Retinal pigment epithelial cell (primary cell): Measurements from ENCODE around the gene WDR38.

Experiments
- DNase-seq: peaks from one replicate; pipeline ENCODE4 v3.0.0-alpha.2; 2010; ENCODE audit warnings: low read depth
- H3K4me3 ChIP-seq: 2 replicates; pipeline ENCODE4 v1.5.1; 2011; ENCODE audit warnings: mild to moderate bottlenecking, low read length, control low read depth, moderate library complexity
- TF ChIP-seq, protein P1 (sequence below): conservative IDR thresholded peaks from 2 replicates; pipeline ENCODE4 v1.5.1; 2011; ENCODE audit warnings: low read depth, low read length, control low read depth, inconsistent platforms

Gene WDR38

DNA sequence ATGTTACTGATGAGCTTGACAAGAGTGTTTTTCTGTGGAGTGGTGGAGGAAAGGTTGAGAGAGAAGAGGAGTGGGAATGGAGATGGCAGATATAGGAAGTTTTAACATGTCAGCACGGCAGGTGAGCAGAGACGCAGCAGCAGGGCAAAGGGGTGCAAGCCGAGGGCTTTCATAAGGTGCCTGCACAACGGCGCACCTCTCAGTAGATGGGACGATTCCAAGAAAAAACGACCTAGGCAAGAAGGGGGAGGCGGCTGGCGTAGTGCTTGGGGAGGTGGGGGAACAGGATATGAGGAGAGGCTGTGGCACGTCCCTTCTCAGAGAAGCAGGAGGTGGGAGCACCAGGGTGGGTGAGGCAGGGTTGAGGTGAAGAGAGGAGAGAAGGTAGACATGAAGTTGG lies 33.2 kb downstream of the WDR38 start:
- TF ChIP-seq, protein P1, sequence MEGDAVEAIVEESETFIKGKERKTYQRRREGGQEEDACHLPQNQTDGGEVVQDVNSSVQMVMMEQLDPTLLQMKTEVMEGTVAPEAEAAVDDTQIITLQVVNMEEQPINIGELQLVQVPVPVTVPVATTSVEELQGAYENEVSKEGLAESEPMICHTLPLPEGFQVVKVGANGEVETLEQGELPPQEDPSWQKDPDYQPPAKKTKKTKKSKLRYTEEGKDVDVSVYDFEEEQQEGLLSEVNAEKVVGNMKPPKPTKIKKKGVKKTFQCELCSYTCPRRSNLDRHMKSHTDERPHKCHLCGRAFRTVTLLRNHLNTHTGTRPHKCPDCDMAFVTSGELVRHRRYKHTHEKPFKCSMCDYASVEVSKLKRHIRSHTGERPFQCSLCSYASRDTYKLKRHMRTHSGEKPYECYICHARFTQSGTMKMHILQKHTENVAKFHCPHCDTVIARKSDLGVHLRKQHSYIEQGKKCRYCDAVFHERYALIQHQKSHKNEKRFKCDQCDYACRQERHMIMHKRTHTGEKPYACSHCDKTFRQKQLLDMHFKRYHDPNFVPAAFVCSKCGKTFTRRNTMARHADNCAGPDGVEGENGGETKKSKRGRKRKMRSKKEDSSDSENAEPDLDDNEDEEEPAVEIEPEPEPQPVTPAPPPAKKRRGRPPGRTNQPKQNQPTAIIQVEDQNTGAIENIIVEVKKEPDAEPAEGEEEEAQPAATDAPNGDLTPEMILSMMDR, result no peak
- H3K4me3 ChIP-seq, result no peak overlapping the region
- DNase-seq, result no peak

DNA sequence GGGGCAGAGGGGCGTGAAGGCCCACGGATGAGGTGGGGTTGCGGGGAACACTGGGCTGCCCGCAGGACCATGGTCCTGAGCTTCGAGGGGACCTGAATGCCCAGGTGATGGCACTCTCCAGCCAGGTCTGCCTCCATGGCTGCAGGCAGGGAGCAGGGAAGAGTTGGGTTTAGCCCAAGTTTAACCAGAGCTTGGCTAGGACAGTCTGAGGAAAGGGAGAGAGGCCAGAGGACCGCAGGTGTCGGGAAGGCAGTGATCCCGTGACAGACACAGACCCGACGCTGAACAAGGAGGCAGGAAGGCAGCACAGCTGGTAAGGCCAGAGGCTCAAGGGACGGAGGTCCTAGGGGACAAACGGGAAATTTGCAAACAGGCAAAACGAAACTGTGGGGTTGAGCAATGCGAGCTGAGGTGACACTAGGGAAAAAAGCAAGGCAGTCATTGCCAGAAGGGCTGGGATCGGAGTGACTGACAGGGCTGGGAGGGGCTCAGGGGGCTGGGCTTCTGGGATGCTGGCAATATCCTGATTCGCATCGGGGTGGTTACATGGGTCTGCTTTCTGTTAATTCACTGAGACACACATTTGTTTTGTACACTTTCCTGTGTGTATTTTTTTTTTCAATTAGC lies 33.7 kb downstream of the WDR38 start:
- no peak for DNase-seq
- no peak overlapping the region for H3K4me3 ChIP-seq
- TF ChIP-seq, protein P1, result no peak

DNA sequence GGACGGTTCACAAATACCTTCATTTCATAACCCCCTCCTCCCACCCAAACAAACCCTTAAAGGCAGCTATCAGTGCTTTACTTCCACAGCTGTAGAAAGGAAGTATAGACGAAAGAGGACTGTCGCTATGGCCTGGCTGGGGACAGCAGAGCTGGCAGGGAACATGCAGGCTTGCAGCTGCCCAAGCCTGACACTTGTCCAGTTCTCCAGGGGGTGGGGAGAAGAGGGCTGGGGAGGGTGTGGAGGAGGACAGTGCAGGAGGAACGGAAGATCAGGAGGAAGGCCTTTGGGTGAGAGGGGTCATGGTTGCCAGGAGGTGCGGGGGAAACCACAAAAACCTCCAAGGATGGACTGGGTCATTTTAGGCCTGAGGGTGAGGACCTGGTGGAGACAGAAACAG lies 34.6 kb downstream of the WDR38 start:
- TF ChIP-seq, protein P1, result no peak
- DNase-seq, result no peak
- H3K4me3 ChIP-seq, result no peak overlapping the region

DNA sequence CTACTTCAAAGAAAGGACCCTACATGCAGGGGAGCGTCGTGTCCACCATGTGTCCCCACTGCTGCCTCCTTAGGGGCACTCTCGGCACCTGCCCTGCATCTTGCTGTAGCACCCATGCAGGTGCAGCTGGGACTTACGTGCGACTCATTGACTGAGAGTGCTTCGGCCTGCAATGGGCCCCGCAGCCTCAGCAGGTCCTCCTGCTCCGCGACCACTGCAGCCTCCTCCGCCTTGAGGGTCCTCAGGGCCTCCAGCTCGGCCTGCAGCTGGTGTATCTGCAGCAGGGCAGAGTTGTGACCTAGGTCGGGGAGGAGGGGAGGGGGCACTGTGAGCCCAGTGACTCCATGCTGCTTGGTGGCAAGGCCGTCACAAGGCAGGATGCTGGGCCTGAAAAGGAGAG lies 35.7 kb downstream of the WDR38 start:
- no peak overlapping the region for H3K4me3 ChIP-seq
- TF ChIP-seq, protein P1, result no peak
- no peak for DNase-seq

DNA sequence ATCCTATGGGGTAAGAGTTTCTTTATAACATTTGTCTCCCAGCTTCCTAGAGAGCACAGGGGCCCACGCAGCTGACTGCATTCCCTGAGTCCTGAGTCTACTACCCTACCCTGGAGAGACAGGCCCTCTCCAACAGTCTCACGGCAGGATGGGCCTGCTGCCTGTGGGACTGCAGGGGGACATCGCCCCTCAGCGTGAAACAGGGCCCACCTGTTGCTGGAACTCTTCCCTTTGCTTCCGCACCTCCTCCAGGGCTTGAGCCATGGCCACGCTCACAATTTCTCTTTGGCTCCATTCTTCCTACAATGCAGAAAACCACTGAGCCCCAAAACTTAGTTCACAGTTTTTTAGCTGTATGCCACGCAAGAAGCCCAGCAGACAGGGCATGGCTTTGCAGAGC lies 36.9 kb downstream of the WDR38 start:
- no peak overlapping the region for H3K4me3 ChIP-seq
- TF ChIP-seq, protein P1, result no peak
- no peak for DNase-seq

DNA sequence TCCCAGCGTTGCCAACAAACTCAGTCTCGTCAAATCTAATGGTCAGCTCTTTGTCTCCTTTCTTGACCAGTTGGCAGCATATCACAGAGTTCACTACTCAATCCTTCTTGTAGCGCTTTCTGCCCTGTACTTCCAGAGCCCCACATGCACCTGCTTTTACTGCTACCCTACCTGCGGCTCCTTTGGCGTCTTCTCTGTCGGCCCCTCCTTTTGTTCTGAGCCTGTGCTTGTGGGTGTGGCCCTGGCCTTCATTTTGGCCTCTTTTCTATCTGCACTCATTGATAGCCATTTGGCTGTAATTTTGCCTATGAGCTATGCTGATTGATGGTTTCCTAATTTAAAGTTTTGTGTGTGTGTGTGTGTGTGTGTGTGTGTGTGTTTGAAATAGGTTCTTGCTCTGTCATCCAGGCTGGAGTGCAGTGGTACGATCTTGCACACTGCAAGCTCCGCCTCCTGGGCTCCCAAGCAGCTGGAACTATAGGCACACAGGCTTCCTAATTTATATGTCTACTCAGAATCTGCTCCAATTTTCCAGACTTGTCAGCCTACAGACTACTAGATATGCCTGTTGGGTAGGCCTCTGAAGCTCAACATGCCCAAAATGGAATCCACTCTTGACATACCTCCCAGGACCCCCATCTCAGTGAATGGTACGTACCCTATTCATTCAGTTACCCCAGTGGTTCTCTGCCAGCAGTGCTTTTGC lies 40.9 kb downstream of the WDR38 start:
- H3K4me3 ChIP-seq, result no peak overlapping the region
- TF ChIP-seq, protein P1, result no peak
- no peak for DNase-seq

DNA sequence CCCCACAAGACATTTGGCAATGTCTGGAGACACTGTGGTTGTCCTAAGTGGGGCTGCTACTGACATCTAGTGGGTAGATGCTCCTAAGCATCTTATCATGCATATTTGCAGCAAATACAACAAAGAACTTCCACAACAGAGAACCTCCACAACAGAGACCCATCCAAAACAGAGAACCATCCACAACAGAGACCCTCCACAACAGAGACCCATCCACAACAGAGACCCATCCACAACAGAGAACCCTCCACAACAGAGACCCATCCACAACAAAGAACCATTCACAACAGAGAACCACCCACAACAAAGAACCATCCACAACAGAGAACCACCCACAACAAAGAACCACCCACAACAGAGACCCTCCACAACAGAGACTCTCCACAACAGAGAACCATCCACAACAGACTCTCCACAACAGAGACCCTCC lies 41.5 kb downstream of the WDR38 start:
- TF ChIP-seq, protein P1, result peak; percentile 61
- no peak for DNase-seq
- no peak overlapping the region for H3K4me3 ChIP-seq
